COLO829 (cell line): ENCODE results near the gene PROM2.
"Not testable (repeated sequence)": the region's sequence is repeated elsewhere in the genome, so short reads cannot be mapped to it uniquely, and the experiment has no call there.

Experiments used
- DNase-seq: peaks from one replicate; pipeline ENCODE4 v3.0.0; 2012; ENCODE audit warnings: low spot score

PROM2 gene

GRCh38 chr2:95274291-95275150 is at the start of gene PROM2:
TSS of gene PROM2 (plus strand) at chr2:95274449. CDS start at chr2:95274586, 137 bp downstream.
- no peak for DNase-seq

- no peak for DNase-seq
Measured at GRCh38 chr2:95225658-95226057, 48.6 kb upstream of the PROM2 start.

GRCh38 chr2:95231723-95232122 is 42.5 kb upstream of the PROM2 start:
- peak; percentile 77 for DNase-seq

GRCh38 chr2:95232232-95232631 is 42.0 kb upstream of the PROM2 start:
- DNase-seq = no peak

- DNase-seq = no peak
Measured at GRCh38 chr2:95234286-95234785, 39.9 kb upstream of the PROM2 start.

- DNase-seq = no peak
Measured at GRCh38 chr2:95234816-95235215, 39.4 kb upstream of the PROM2 start.

- DNase-seq = no peak
Measured at GRCh38 chr2:95238131-95238530, 36.1 kb upstream of the PROM2 start.

GRCh38 chr2:95240091-95240490 is 34.2 kb upstream of the PROM2 start:
- DNase-seq = no peak

GRCh38 chr2:95240556-95240955 is 33.7 kb upstream of the PROM2 start:
- no peak for DNase-seq

- not testable (repeated sequence) for DNase-seq
Measured at GRCh38 chr2:95242084-95242483, 32.2 kb upstream of the PROM2 start.

- DNase-seq = no peak
Measured at GRCh38 chr2:95258271-95258670, 16.0 kb upstream of the PROM2 start.

- no peak for DNase-seq
Measured at GRCh38 chr2:95260028-95261023, 13.9 kb upstream of the PROM2 start.

GRCh38 chr2:95261602-95262001 is 12.6 kb upstream of the PROM2 start:
- DNase-seq = no peak

- no peak for DNase-seq
Measured at GRCh38 chr2:95262896-95263542, 11.2 kb upstream of the PROM2 start.

GRCh38 chr2:95264624-95265023 is 9.6 kb upstream of the PROM2 start:
- no peak for DNase-seq

- DNase-seq = no peak
Measured at GRCh38 chr2:95265182-95265581, 9.1 kb upstream of the PROM2 start.

- DNase-seq = no peak
Measured at GRCh38 chr2:95266781-95267430, 7.3 kb upstream of the PROM2 start.

- no peak for DNase-seq
Measured at GRCh38 chr2:95267458-95268210, 6.6 kb upstream of the PROM2 start.

GRCh38 chr2:95268211-95269035 is 5.8 kb upstream of the PROM2 start:
- no peak for DNase-seq
